Nephron progenitor cell (in vitro differentiated cells): ENCODE measurements around the gene OR7G3.

Experiments
- DNase-seq: peaks from one replicate; pipeline ENCODE4 v3.0.0; 2021
- H3K27ac Mint-ChIP-seq: 2 replicates; pipeline ENCODE4 v1.8.0; 2021; ENCODE audit warnings: mild to moderate bottlenecking, moderate library complexity, mixed read lengths
- H3K27me3 Mint-ChIP-seq: 2 replicates; pipeline ENCODE4 v1.8.0; 2021; ENCODE audit warnings: mild to moderate bottlenecking, low read depth, mixed read lengths; ENCODE audit not compliant: poor library complexity
- H3K36me3 Mint-ChIP-seq: 2 replicates; pipeline ENCODE4 v1.8.0; 2021; ENCODE audit warnings: low read depth, mixed read lengths
- H3K4me1 Mint-ChIP-seq: 2 replicates; pipeline ENCODE4 v1.8.0; 2021; ENCODE audit warnings: mixed read lengths
- H3K4me3 Mint-ChIP-seq: 2 replicates; pipeline ENCODE4 v1.8.0; 2021; ENCODE audit warnings: mild to moderate bottlenecking, moderate library complexity, mixed read lengths
- H3K9me3 Mint-ChIP-seq: 2 replicates; pipeline ENCODE4 v1.8.0; 2021; ENCODE audit warnings: mild to moderate bottlenecking, moderate library complexity, mixed read lengths
- TF ChIP-seq, protein P1 (sequence below): fragments of 200-600 bp; sonication (generic); IDR thresholded peaks from 2 replicates; pipeline ENCODE4 v1.5.0; 2021; ENCODE audit warnings: antibody characterized with exemption

Gene OR7G3

DNA sequence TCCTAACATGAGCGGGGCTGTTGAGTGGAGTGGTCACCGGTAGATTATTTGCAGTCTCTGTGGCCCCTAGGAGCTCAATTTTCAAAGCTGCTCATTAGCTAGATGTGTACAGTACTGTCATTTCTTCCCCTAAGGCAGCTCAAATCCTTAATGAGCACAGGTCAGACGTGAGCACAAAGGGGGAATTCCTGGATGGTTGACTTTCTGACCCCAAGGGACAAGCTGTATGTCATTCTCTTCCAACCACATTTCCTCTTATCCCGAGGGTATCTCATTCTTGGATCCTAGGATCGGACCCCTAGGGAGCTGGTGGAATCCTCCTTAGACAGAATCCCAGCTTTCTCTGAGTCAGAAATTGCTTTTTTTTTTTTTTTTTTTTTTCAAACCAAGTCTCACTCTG is 5.7 kb upstream of the OR7G3 start:
- no peak for DNase-seq
- no peak overlapping the region for H3K27ac Mint-ChIP-seq
- TF ChIP-seq, protein P1, sequence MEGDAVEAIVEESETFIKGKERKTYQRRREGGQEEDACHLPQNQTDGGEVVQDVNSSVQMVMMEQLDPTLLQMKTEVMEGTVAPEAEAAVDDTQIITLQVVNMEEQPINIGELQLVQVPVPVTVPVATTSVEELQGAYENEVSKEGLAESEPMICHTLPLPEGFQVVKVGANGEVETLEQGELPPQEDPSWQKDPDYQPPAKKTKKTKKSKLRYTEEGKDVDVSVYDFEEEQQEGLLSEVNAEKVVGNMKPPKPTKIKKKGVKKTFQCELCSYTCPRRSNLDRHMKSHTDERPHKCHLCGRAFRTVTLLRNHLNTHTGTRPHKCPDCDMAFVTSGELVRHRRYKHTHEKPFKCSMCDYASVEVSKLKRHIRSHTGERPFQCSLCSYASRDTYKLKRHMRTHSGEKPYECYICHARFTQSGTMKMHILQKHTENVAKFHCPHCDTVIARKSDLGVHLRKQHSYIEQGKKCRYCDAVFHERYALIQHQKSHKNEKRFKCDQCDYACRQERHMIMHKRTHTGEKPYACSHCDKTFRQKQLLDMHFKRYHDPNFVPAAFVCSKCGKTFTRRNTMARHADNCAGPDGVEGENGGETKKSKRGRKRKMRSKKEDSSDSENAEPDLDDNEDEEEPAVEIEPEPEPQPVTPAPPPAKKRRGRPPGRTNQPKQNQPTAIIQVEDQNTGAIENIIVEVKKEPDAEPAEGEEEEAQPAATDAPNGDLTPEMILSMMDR = no peak
- peaks cover 9% of the 10 kb centered on the region for H3K27me3 Mint-ChIP-seq
- H3K9me3 Mint-ChIP-seq = peaks cover 35% of the 10 kb centered on the region
- no peak overlapping the region for H3K4me3 Mint-ChIP-seq
- no peaks in the 10 kb centered on the region for H3K4me1 Mint-ChIP-seq
- no peaks in the 10 kb centered on the region for H3K36me3 Mint-ChIP-seq

DNA sequence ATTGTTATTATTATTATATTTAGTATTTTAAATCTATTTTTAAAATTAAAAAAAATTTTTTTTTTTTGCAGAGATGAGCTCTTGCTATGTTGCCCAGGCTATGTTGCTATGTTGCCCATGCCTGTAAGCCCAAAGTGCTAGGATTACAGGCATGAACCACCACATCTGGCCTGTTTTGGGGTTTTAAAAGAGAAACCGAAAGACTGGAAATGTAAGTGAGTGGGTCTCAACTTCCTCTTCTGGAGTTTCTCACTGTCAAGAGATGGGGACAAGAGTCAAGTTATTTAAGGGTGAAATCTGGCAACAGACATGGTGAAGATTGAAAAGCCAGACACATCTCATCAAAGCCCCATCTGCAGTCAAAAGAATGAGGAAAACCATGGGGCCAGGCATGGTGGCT is 4.2 kb upstream of the OR7G3 start:
- no peak for DNase-seq
- H3K4me3 Mint-ChIP-seq = no peak overlapping the region
- no peaks in the 10 kb centered on the region for H3K4me1 Mint-ChIP-seq
- H3K9me3 Mint-ChIP-seq = peaks cover 48% of the 10 kb centered on the region
- H3K27me3 Mint-ChIP-seq = peaks cover 16% of the 10 kb centered on the region
- no peaks in the 10 kb centered on the region for H3K36me3 Mint-ChIP-seq
- TF ChIP-seq, protein P1 = no peak
- H3K27ac Mint-ChIP-seq = no peak overlapping the region

DNA sequence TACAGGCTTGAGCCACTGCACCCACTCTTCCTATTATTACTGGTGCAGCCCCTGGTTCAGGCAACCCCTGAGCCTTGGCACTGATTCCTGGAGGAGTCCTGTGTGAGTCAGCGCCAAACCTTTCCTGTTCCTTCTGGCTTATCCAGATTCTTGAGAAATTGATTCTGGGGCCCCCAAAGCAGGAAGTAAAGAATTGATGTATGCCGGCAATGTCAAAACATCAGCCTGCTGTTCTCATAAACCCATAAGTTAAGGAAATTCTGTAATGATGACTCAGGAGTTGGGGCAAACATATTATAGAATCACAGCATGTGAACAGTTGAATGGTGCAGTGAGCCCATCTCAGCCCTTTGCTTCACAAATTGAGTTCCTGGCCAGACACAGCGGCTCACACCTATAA is 1.4 kb upstream of the OR7G3 start:
- Mint-ChIP-seq H3K27ac (no peak overlapping the region), H3K27me3 (peaks cover 20% of the 10 kb centered on the region), H3K4me1 (no peaks in the 10 kb centered on the region), H3K9me3 (peaks cover 62% of the 10 kb centered on the region), H3K4me3 (no peak overlapping the region), H3K36me3 (no peaks in the 10 kb centered on the region)
- DNase-seq = no peak
- TF ChIP-seq, protein P1 = no peak

DNA sequence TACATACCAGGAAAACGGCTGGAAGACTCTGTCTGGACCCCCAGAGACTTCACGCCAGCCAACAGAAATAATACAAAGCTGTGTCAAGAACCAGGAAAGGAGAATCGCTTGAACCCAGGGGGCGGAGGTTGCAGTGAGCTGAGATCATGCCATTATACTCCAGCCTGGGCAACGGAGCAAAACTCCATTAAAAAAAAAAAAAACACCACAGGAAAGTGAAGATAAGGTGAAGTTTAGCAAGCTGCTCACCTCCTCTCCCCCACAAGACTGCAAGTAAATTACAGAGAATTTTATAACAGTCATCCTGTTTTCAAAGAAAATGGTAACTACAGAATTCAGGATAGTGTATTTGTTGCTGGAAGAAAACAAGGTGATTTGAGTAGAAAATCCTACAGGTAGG is 10.2 kb downstream of the OR7G3 start:
- peaks cover 71% of the 10 kb centered on the region for H3K9me3 Mint-ChIP-seq
- no peaks in the 10 kb centered on the region for H3K4me1 Mint-ChIP-seq

DNA sequence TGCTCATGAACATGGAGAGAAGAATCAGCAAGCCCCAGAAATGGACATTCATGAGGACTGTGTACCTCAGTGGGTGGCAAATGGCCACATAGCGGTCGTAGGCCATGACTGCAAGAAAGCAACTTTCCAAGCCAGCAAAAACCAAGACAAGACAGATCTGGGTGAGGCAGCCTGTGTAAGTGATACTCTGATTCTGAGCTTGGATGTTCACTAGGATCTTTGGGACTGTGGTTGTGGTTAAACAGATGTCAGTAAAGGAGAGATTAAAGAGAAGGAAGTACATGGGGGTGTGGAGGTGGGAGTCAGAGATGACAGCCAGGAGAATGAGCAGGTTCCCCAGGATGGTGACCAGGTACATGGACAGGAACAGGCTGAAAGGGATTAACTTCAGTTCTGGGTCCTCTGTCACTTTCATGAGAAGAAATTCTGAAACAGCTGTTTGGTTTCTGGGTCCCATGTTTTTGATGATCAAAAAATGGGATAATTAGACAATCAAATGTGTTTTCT is 11.4 kb downstream of the OR7G3 start, which contains the start of gene OR7G1:
TSS of gene OR7G1 (minus strand) at position 457 of the 507 bp plus-strand sequence. CDS start at position 457, 0 bp downstream.
- Mint-ChIP-seq H3K4me3 (no peak within 1 kb of the TSS), H3K27me3 (no peaks in the 10 kb centered on the region), H3K9me3 (peaks cover 74% of the 10 kb centered on the region), H3K4me1 (no peaks in the 10 kb centered on the region), H3K36me3 (no peaks in the 10 kb centered on the region), H3K27ac (no peak within 1 kb of the TSS)
- TF ChIP-seq, protein P1 = no peak
- no peak for DNase-seq

More for the DNA sequence above, 10.2 kb downstream of the OR7G3 start:
- Mint-ChIP-seq H3K36me3 (no peaks in the 10 kb centered on the region), H3K27ac (no peak overlapping the region), H3K27me3 (peaks cover under 1% of the 10 kb centered on the region), H3K4me3 (no peak overlapping the region)
- DNase-seq = no peak
- TF ChIP-seq, protein P1 = no peak

DNA sequence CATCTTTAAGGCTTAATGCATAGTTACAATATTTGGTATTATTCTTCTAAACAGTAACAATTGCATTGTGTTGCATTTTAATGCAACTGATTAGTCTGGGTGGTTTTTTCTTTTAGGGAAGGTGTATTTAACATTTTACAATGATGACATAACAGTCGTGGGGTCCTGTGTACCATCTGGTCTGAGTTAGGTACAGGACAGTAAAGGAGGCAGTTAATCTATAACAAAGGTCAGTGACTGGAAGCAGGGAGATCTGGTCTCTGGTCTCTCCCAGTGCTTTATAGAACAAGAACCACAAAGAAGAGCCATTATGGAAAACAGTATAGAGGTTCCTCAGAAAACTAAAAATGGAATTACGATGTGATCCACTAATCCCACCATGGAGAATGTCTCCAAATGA is 16.8 kb downstream of the OR7G3 start:
- H3K4me1 Mint-ChIP-seq = no peaks in the 10 kb centered on the region
- no peak for DNase-seq
- H3K27me3 Mint-ChIP-seq = no peaks in the 10 kb centered on the region
- no peak overlapping the region for H3K27ac Mint-ChIP-seq
- TF ChIP-seq, protein P1 = no peak
- H3K36me3 Mint-ChIP-seq = no peaks in the 10 kb centered on the region
- peaks cover 82% of the 10 kb centered on the region for H3K9me3 Mint-ChIP-seq
- no peak overlapping the region for H3K4me3 Mint-ChIP-seq
